Progenitor cell of endocrine pancreas (in vitro differentiated cells): ENCODE data around the gene LUZP2. TPM values are rescaled to one million over a fixed set of nuclear protein-coding genes. Genes with fewer than 3 reads are reported as not detected.

Experiments used
- DNase-seq: peaks from one replicate; pipeline ENCODE4 v3.0.0; 2021; ENCODE audit warnings: low spot score; ENCODE audit not compliant: unreplicated experiment
- H3K27ac Mint-ChIP-seq: 2 replicates; pipeline ENCODE4 v1.8.0; 2021; ENCODE audit warnings: mild to moderate bottlenecking, moderate library complexity, mixed read lengths
- H3K27me3 Mint-ChIP-seq: 2 replicates; pipeline ENCODE4 v1.8.0; 2021; ENCODE audit warnings: mixed read lengths
- H3K36me3 Mint-ChIP-seq: 2 replicates; pipeline ENCODE4 v1.8.0; 2022; ENCODE audit warnings: mixed read lengths; ENCODE audit not compliant: insufficient read depth
- H3K4me1 Mint-ChIP-seq: 2 replicates; pipeline ENCODE4 v1.8.0; 2021; ENCODE audit warnings: low read depth, mixed read lengths
- H3K4me3 Mint-ChIP-seq: 2 replicates; pipeline ENCODE4 v1.8.0; 2021; ENCODE audit warnings: low read depth, mild to moderate bottlenecking, moderate library complexity, mixed read lengths
- H3K9me3 Mint-ChIP-seq: 2 replicates; pipeline ENCODE4 v1.8.0; 2021; ENCODE audit warnings: low read depth, mixed read lengths
- CTCF ChIP-seq: fragments of 200-600 bp; sonication (generic); IDR thresholded peaks from one replicate; pipeline ENCODE4 v1.5.0; 2021; ENCODE audit warnings: antibody characterized with exemption, mild to moderate bottlenecking; ENCODE audit not compliant: unreplicated experiment
- total RNA-seq: library from RNA; stranded (reverse); gene quantifications from 2 replicates; pipeline ENCODE4 v1.2.1, GENCODE V29; 2021

LUZP2 gene
- total RNA-seq, 1 donor from 2014 or later: 1.8 TPM

- Mint-ChIP-seq H3K27ac (no peak overlapping the region), H3K27me3 (no peaks in the 10 kb centered on the region)
Observed at GRCh38 chr11:24734742-24735237, 237.9 kb downstream of the LUZP2 start.

GRCh38 chr11:24738972-24739371, 242.1 kb downstream of the LUZP2 start:
- DNase-seq: no peak
- H3K27ac Mint-ChIP-seq: no peak overlapping the region
- H3K4me3 Mint-ChIP-seq: no peak overlapping the region
- TF ChIP-seq CTCF: no peak
- H3K27me3 Mint-ChIP-seq: no peaks in the 10 kb centered on the region
- no peaks in the 10 kb centered on the region for H3K9me3 Mint-ChIP-seq
- peaks cover 5% of the 10 kb centered on the region for H3K4me1 Mint-ChIP-seq
- no peaks in the 10 kb centered on the region for H3K36me3 Mint-ChIP-seq

More at GRCh38 chr11:24734742-24735237, 237.9 kb downstream of the LUZP2 start:
- Mint-ChIP-seq H3K4me3 (no peak overlapping the region), H3K9me3 (no peaks in the 10 kb centered on the region), H3K36me3 (no peaks in the 10 kb centered on the region), H3K4me1 (peaks cover 5% of the 10 kb centered on the region)
- no peak for TF ChIP-seq CTCF
- no peak for DNase-seq

- H3K4me3 Mint-ChIP-seq: no peak overlapping the region
- H3K4me1 Mint-ChIP-seq: peaks cover 5% of the 10 kb centered on the region
- H3K27me3 Mint-ChIP-seq: no peaks in the 10 kb centered on the region
- no peak overlapping the region for H3K27ac Mint-ChIP-seq
- H3K36me3 Mint-ChIP-seq: no peaks in the 10 kb centered on the region
- TF ChIP-seq CTCF: no peak
- no peak for DNase-seq
- H3K9me3 Mint-ChIP-seq: no peaks in the 10 kb centered on the region
Observed at GRCh38 chr11:24739637-24740036, 242.8 kb downstream of the LUZP2 start.

GRCh38 chr11:24747275-24748251, 250.7 kb downstream of the LUZP2 start:
- Mint-ChIP-seq H3K27me3 (no peaks in the 10 kb centered on the region), H3K4me1 (no peaks in the 10 kb centered on the region), H3K36me3 (no peaks in the 10 kb centered on the region), H3K27ac (no peak overlapping the region), H3K9me3 (no peaks in the 10 kb centered on the region), H3K4me3 (no peak overlapping the region)
- no peak for TF ChIP-seq CTCF
- DNase-seq: no peak

- no peak overlapping the region for H3K27ac Mint-ChIP-seq
- no peaks in the 10 kb centered on the region for H3K4me1 Mint-ChIP-seq
- no peaks in the 10 kb centered on the region for H3K36me3 Mint-ChIP-seq
- no peaks in the 10 kb centered on the region for H3K27me3 Mint-ChIP-seq
- TF ChIP-seq CTCF: no peak
- H3K9me3 Mint-ChIP-seq: no peaks in the 10 kb centered on the region
- DNase-seq: no peak
- H3K4me3 Mint-ChIP-seq: no peak overlapping the region
Observed at GRCh38 chr11:24748261-24748660, 251.4 kb downstream of the LUZP2 start.
